Neural cell (in vitro differentiated cells): ENCODE data around the gene CPHXL2.

Experiments
- EZH2 ChIP-seq: fragments of 200-600, 300-800 bp; shearing (Covaris generic), sonication (generic); IDR thresholded peaks from 2 replicates; pipeline ENCODE4 v1.6.1; 2014; ENCODE audit warnings: antibody characterized with exemption, low read length, borderline replicate concordance, mild to moderate bottlenecking; ENCODE audit not compliant: insufficient read depth, poor library complexity, severe bottlenecking
- POLR2AphosphoS5 ChIP-seq: IDR thresholded peaks from 2 replicates; pipeline ENCODE4 v1.6.1; 2012
- TAF1 ChIP-seq: IDR thresholded peaks from 2 replicates; pipeline ENCODE4 v1.6.1; 2012; ENCODE audit warnings: low read depth

GRCh38 chr16:75660726-75661302 lies 16.0 kb downstream of the CPHXL2 start:
- TF ChIP-seq EZH2 (no peak), TAF1 (no peak), POLR2AphosphoS5 (no peak)
